Measurements from ENCODE around the gene CFAP206.
A peak's percentile ranks its signal among the peaks of the same experiment; 100 is the strongest.
"Not testable (repeated sequence)": the region's sequence is repeated elsewhere in the genome, so short reads cannot be mapped to it uniquely, and the experiment has no call there.

CFAP206 gene

GRCh38 chr6:87420360-87420759 is 12.6 kb downstream of the CFAP206 start:
- no peak for DNase-seq (ENCODE audit: low read depth in 2 of 2)

- no peak for DNase-seq (ENCODE audit: low read depth in 2 of 2)
These were observed 13.8 kb downstream of the CFAP206 start for GRCh38 chr6:87421576-87421975.

GRCh38 chr6:87426789-87427188 is 19.0 kb downstream of the CFAP206 start:
- DNase-seq (ENCODE audit: low read depth in 2 of 2): no peak

GRCh38 chr6:87430499-87430898 is 22.7 kb downstream of the CFAP206 start:
- no peak for DNase-seq (ENCODE audit: low read depth in 2 of 2)

- DNase-seq (ENCODE audit: low read depth in 2 of 2): no peak
These were observed 23.5 kb downstream of the CFAP206 start for GRCh38 chr6:87431263-87431662.

GRCh38 chr6:87436435-87436834 is 28.7 kb downstream of the CFAP206 start:
- DNase-seq (ENCODE audit: low read depth in 2 of 2): peak; percentile 18 to 23

- DNase-seq (ENCODE audit: low read depth in 2 of 2): no peak
These were observed 33.9 kb downstream of the CFAP206 start for GRCh38 chr6:87441711-87442110.

- DNase-seq (ENCODE audit: low read depth in 2 of 2): no peak
These were observed 36.6 kb downstream of the CFAP206 start for GRCh38 chr6:87444362-87444761.

GRCh38 chr6:87465051-87465450 is 57.3 kb downstream of the CFAP206 start:
- no peak for DNase-seq (ENCODE audit: low read depth in 2 of 2)

GRCh38 chr6:87472525-87473418 is 65.0 kb downstream of the CFAP206 start, which contains the start of gene SLC35A1:
Gene SLC35A1, plus strand, starts transcription at chr6:87472974. Its CDS starts 30 bp downstream, at chr6:87473004.
- DNase-seq (ENCODE audit: low read depth in 2 of 2): peak; percentile 47

GRCh38 chr6:87473419-87473903 is 65.7 kb downstream of the CFAP206 start:
- DNase-seq (ENCODE audit: low read depth in 2 of 2): peak in 1 of 2 experiments; percentile 3

GRCh38 chr6:87481931-87482330 is 74.2 kb downstream of the CFAP206 start:
- no peak for DNase-seq (ENCODE audit: low read depth in 2 of 2)

- DNase-seq (ENCODE audit: low read depth in 2 of 2): no peak
These were observed 74.6 kb downstream of the CFAP206 start for GRCh38 chr6:87482366-87482765.

- DNase-seq (ENCODE audit: low read depth in 2 of 2): no peak
These were observed 76.2 kb downstream of the CFAP206 start for GRCh38 chr6:87483929-87484328.

GRCh38 chr6:87484491-87484890 is 76.7 kb downstream of the CFAP206 start:
- DNase-seq (ENCODE audit: low read depth in 2 of 2): no peak

GRCh38 chr6:87487555-87487954 is 79.8 kb downstream of the CFAP206 start:
- no peak for DNase-seq (ENCODE audit: low read depth in 2 of 2)

GRCh38 chr6:87489326-87489725 is 81.6 kb downstream of the CFAP206 start:
- DNase-seq (ENCODE audit: low read depth in 2 of 2): not testable (repeated sequence)

GRCh38 chr6:87494761-87495422 is 87.1 kb downstream of the CFAP206 start:
- DNase-seq (ENCODE audit: low read depth in 2 of 2): no peak

GRCh38 chr6:87498048-87498447 is 90.3 kb downstream of the CFAP206 start:
- no peak for DNase-seq (ENCODE audit: low read depth in 2 of 2)

- DNase-seq (ENCODE audit: low read depth in 2 of 2): no peak
These were observed 94.2 kb downstream of the CFAP206 start for GRCh38 chr6:87501809-87502572.

- peak in 1 of 2 experiments; percentile 8 for DNase-seq (ENCODE audit: low read depth in 2 of 2)
These were observed 96.7 kb downstream of the CFAP206 start for GRCh38 chr6:87504441-87504840.
